ENCODE results near the gene DEPDC5. TPM values are rescaled to one million over a fixed set of nuclear protein-coding genes. Genes with fewer than 3 reads are reported as not detected.

The DEPDC5 gene
- total RNA-seq, 1 donor from 2014 or later: 32.6 TPM

DNA sequence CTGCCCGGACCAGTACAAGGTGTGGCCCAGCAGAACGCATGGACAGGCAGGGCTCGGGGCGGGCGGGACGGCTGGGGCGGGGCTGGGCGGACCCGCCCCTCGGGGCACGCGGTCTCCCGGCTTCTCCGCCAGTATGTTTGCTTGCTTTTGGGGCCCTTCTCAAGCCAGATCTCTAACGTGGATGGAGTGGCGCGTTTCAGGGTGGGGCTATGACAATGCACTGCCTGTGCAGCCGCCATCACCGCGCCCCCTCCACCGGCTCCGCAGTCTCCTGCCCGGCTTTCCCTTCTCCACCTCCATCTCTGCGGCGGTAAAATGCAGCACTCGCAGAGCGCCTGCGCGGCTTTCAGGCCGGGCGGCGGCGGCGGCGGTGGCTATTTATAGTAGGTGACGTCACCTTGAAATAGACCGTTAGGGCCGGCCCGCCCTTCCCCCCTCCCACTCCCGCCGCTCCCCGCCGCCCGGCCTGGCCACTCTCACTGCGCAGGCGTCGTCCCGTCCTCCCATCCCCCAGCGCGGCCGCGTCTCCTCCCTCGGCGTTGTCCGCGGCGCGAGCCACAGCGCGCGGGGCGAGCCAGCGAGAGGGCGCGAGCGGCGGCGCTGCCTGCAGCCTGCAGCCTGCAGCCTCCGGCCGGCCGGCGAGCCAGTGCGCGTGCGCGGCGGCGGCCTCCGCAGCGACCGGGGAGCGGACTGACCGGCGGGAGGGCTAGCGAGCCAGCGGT lies 190.3 kb downstream of the DEPDC5 start, which contains the start of gene YWHAH:
Gene YWHAH, plus strand, starts transcription at position 558 of the 722 bp plus-strand sequence. CDS start 199 bp downstream, outside the sequence.
- no peaks in the 10 kb centered on the region for H3K9me3 Mint-ChIP-seq (ENCODE audit: unreplicated experiment)
- TF ChIP-seq CTCF (IDR thresholded peaks at IDR 0.05; ENCODE audit: unreplicated experiment): no peak
- peaks cover 21% of the 10 kb centered on the region for H3K36me3 Mint-ChIP-seq (ENCODE audit: low read depth, unreplicated experiment)
- H3K4me3 Mint-ChIP-seq (ENCODE audit: unreplicated experiment): peak within 1 kb of the TSS; percentile 85
- H3K27me3 Mint-ChIP-seq (ENCODE audit: unreplicated experiment): peaks cover 7% of the 10 kb centered on the region
- DNase-seq (ENCODE audit: low spot score): peak; percentile 98
- peak within 1 kb of the TSS; percentile 30 for H3K27ac Mint-ChIP-seq (ENCODE audit: unreplicated experiment)
- peaks cover 41% of the 10 kb centered on the region for H3K4me1 Mint-ChIP-seq (ENCODE audit: unreplicated experiment)

GRCh38 chr22:31944700-31945442 lies 191.1 kb downstream of the DEPDC5 start:
- no peaks in the 10 kb centered on the region for H3K9me3 Mint-ChIP-seq (ENCODE audit: unreplicated experiment)
- H3K27me3 Mint-ChIP-seq (ENCODE audit: unreplicated experiment): peaks cover 6% of the 10 kb centered on the region
- H3K4me1 Mint-ChIP-seq (ENCODE audit: unreplicated experiment): peaks cover 44% of the 10 kb centered on the region
- no peak overlapping the region for H3K27ac Mint-ChIP-seq (ENCODE audit: unreplicated experiment)
- TF ChIP-seq CTCF (IDR thresholded peaks at IDR 0.05; ENCODE audit: unreplicated experiment): no peak
- peaks cover 21% of the 10 kb centered on the region for H3K36me3 Mint-ChIP-seq (ENCODE audit: low read depth, unreplicated experiment)
- peak; percentile 37 for DNase-seq (ENCODE audit: low spot score)
- no peak overlapping the region for H3K4me3 Mint-ChIP-seq (ENCODE audit: unreplicated experiment)

GRCh38 chr22:31945443-31945855 lies 191.6 kb downstream of the DEPDC5 start:
- Mint-ChIP-seq H3K4me3 (ENCODE audit: unreplicated experiment) (no peak overlapping the region), H3K9me3 (ENCODE audit: unreplicated experiment) (no peaks in the 10 kb centered on the region), H3K27me3 (ENCODE audit: unreplicated experiment) (peaks cover 8% of the 10 kb centered on the region), H3K4me1 (ENCODE audit: unreplicated experiment) (peaks cover 44% of the 10 kb centered on the region), H3K27ac (ENCODE audit: unreplicated experiment) (no peak overlapping the region), H3K36me3 (ENCODE audit: low read depth, unreplicated experiment) (peaks cover 21% of the 10 kb centered on the region)
- no peak for TF ChIP-seq CTCF (IDR thresholded peaks at IDR 0.05; ENCODE audit: unreplicated experiment)
- DNase-seq (ENCODE audit: low spot score): no peak

DNA sequence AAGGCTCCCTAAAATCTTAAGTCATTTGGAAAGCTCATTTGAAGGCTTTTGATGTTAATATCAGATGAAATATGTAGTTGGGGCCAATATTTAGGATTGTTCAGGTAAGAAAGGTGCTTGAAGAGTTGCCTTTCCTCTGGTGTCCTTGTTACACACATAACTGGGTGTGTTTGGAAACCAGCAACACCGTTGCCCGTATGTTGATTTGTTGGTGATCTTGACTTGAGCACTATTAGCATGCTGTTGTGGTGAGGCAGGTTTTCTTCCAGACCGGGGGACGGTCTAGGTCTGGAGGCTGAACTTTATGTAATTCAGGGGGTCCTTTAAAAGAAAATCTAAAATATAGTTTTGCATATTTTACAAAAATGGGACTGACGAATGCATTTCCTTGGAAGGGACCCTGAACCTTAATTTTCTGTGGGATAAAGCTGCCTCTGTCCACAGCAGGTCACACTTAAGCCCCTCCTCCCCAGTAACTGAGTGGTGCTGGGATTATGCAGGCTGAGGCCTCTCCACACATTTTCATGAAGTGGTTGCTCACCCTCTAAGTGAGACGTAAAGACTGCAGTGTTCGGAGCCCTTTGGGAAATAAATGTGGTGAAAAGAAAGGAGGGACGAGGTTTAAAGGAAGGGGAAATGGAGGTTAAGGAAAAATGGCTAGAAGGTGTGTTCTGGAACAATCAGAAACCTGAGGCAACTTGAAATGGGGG lies 192.3 kb downstream of the DEPDC5 start:
- Mint-ChIP-seq H3K4me1 (ENCODE audit: unreplicated experiment) (peaks cover 43% of the 10 kb centered on the region), H3K27ac (ENCODE audit: unreplicated experiment) (no peak overlapping the region), H3K36me3 (ENCODE audit: low read depth, unreplicated experiment) (peaks cover 24% of the 10 kb centered on the region), H3K27me3 (ENCODE audit: unreplicated experiment) (peaks cover 6% of the 10 kb centered on the region), H3K4me3 (ENCODE audit: unreplicated experiment) (no peak overlapping the region), H3K9me3 (ENCODE audit: unreplicated experiment) (no peaks in the 10 kb centered on the region)
- TF ChIP-seq CTCF (IDR thresholded peaks at IDR 0.05; ENCODE audit: unreplicated experiment): no peak
- DNase-seq (ENCODE audit: low spot score): no peak
